Motor neuron (in vitro differentiated cells): ENCODE results near the gene MMUT. TPM values are rescaled to one million over a fixed set of nuclear protein-coding genes. Genes with fewer than 3 reads are reported as not detected.
A peak's percentile ranks its signal among the peaks of the same experiment; 100 is the strongest.

ENCODE experiments used
- ATAC-seq, 8 experiments: fragments of 200-7000 bp; cut with Tn5 transposase; replicated peaks in 6 of 8; 2 replicates each; pipeline ENCODE4 v1.8.0; 2021; ENCODE audit warnings: mild to moderate bottlenecking in 8 of 8, moderate library complexity in 8 of 8
- H3K27ac ChIP-seq, 2 donors: fragments of 250-450 bp; sonication (Bioruptor Pico); 2 replicates each; pipeline ENCODE4 v1.9.0; 2021; ENCODE audit warnings: antibody characterized with exemption in 2 of 2, mild to moderate bottlenecking in 2 of 2, moderate library complexity in 1 of 2
- H3K4me1 ChIP-seq, 2 donors: fragments of 250-450 bp; sonication (Bioruptor Pico); replicated peaks in 1 of 2; 2 replicates each; pipeline ENCODE4 v1.6.1; 2021; ENCODE audit warnings: antibody characterized with exemption in 2 of 2, mild to moderate bottlenecking in 2 of 2, moderate library complexity in 1 of 2
- H3K4me3 ChIP-seq, 5 donors: fragments of 250-450 bp; sonication (Bioruptor Pico); 2 replicates each; pipeline ENCODE4 v1.9.0; 2021; ENCODE audit warnings: antibody characterized with exemption in 5 of 5, mild to moderate bottlenecking in 5 of 5, moderate library complexity in 4 of 5
- WGBS, 10 experiments: fragments of 450-650 bp; shearing (Covaris generic); methylation state at CpG; one replicate each; pipeline ENCODE4 v1.0.0; 2022; 5-methylcytosine and 5-hydroxymethylcytosine counted together
- in situ Hi-C, 9 experiments: fragments of 400-800 bp; cut with MboI; loops; one replicate each; pipeline ENCODE4 v1.15.0; 2021; ENCODE audit warnings: low sequenced_read_pairs in 9 of 9, low pct_unique_long_range_greater_than_20kb in 2 of 9; ENCODE audit not compliant: unreplicated experiment in 9 of 9
- total RNA-seq, 8 experiments: library from RNA; unstranded; fragments of 300-600 nt; gene quantifications; 2 replicates each; pipeline versions ENCODE4 v1.2.3 to v1.2.4, GENCODE V29; 2022

MMUT gene
- total RNA-seq, 8 experiments from 2014 or later: 9.3 to 31.2 (median 18.8) TPM

DNA sequence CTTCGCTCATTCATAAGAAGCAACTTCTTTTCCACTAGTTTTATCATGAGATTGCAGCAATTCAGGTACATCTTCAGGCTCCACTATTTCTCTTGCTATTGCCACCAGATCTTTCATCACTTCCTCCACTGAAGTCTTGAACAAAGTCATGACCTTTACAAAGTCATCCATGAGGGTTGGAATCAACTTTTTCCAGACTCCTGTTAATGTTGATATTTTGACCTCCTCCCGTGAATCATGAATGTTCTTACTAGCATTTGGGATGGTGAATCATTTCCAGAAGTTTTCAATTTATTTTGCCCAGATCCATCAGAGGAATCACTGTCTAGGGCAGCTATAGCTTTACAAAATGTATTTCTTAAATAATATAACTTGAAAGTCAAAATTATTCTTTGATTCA, 1.6 kb upstream of the MMUT start:
- Histone ChIP-seq H3K4me1 (peaks cover 9 to 10% of the 10 kb centered on the region in 2 donors), H3K27ac (no peak overlapping the region), H3K4me3 (no peak overlapping the region)
- in situ Hi-C loops: no loop called here
- WGBS, 10 experiments: 0 to 100% (median 89%) methylated on average over 1 to 2 of the region's 2 CpGs; no CpG with 5 or more reads in 1 of the 10 experiments
- no peak for ATAC-seq

DNA sequence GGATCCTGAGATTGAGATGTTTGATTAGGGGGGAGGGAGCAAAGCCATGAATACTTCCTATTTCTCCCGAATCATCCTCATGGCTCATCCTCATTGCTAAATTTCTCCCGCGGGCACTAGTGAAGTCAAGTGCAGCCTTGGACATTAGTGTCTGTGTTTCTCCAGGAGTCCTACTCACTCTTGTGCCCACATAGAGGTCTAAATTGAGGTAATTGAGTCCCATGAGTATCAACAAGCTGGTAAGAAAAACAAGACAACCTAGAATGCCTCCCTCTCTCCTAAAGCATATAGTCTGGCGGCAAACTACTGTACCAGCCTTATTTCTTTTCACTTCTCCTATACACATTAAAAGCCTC, 537 bp upstream of the MMUT start:
- peaks cover 9 to 10% of the 10 kb centered on the region in 2 donors for H3K4me1 ChIP-seq
- WGBS, 10 experiments: 0% methylated on average over 1 to 4 of the region's 4 CpGs; no CpG with 5 or more reads in 4 of the 10 experiments
- peak overlapping the region; percentile 54 to 81 (median 62) for H3K4me3 ChIP-seq
- ATAC-seq: peak in 3 of 8 experiments; percentile 4 to 9 (median 5)
- H3K27ac ChIP-seq: no peak overlapping the region
- in situ Hi-C loops: no loop called here

DNA sequence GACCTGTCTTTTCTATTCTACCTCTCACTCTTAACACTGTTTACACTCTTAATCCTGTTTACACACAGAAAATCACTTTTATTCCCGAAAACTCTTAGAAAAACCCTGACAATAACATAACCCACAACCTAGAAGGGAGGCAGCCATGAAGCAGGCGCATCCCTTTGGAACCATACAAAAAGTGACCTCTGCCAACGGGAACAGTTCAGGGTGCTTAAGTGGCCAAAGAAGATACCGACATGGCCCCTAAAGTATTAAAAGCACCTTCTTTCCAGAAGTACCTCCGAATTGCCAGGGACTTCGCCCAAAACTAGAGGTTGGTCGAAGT, 490 bp downstream of the MMUT start:
- in situ Hi-C loops: no loop called here
- Histone ChIP-seq H3K4me1 (peaks cover 9 to 10% of the 10 kb centered on the region in 2 donors), H3K27ac (peak overlapping the region; percentile 68 to 87), H3K4me3 (peak overlapping the region; percentile 54 to 81 (median 62))
- peak; percentile 15 to 42 (median 34) for ATAC-seq
- WGBS, 10 experiments: 0 to 20% (median 0%) methylated on average over 1 to 7 of the region's 7 CpGs; no CpG with 5 or more reads in 1 of the 10 experiments

DNA sequence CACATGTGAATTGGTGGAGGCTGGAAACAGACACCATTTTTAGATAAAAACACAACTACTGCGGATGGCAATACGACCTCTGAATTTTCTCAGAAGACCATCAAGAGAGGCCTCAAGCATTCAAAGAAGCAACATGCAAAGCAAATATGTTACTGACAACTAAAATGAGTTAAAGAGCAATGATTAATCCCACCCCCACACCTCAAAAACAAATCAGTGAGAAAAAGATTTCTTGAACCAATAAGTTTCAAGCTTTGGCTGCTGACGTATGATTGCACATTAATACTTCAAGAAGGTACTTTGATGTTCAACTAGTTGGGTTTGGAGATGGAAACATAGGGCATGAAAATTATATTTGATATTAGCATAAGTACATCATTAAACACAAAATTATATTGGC, 982 bp downstream of the MMUT start:
- Histone ChIP-seq H3K4me3 (peak overlapping the region; percentile 54 to 81 (median 62)), H3K4me1 (peaks cover 9 to 10% of the 10 kb centered on the region in 2 donors), H3K27ac (peak overlapping the region in 1 of 2 donors; percentile 68)
- ATAC-seq: no peak
- in situ Hi-C loops: no loop called here
- 0 to 88% (median 62%) methylated on average over 1 to 3 of the region's 3 CpGs; no CpG with 5 or more reads in 2 of the 10 experiments for WGBS, 10 experiments

DNA sequence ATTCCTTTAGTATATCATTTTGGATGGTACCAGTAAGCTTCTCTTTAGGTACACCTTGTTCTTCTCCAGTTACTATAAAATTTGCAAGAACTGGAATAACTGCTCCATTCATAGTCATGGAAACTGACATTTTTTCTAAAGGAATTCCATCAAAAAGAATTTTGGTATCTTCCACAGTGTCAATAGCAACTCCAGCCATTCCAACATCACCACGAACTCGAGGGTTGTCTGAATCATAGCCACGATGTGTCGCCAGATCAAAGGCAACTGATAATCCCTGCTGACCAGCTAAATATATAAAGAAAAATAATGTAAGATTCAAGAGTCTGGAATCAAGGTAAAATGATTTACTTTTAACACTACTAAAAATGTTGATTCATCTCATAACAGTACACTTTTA, 5.3 kb downstream of the MMUT start:
- peaks cover 9 to 10% of the 10 kb centered on the region in 2 donors for H3K4me1 ChIP-seq
- in situ Hi-C loops: no loop called here
- no peak for ATAC-seq
- WGBS, 10 experiments: 73 to 97% (median 80%) methylated on average over 1 to 4 of the region's 4 CpGs; no CpG with 5 or more reads in 1 of the 10 experiments
- no peak overlapping the region for H3K27ac ChIP-seq
- H3K4me3 ChIP-seq: no peak overlapping the region

DNA sequence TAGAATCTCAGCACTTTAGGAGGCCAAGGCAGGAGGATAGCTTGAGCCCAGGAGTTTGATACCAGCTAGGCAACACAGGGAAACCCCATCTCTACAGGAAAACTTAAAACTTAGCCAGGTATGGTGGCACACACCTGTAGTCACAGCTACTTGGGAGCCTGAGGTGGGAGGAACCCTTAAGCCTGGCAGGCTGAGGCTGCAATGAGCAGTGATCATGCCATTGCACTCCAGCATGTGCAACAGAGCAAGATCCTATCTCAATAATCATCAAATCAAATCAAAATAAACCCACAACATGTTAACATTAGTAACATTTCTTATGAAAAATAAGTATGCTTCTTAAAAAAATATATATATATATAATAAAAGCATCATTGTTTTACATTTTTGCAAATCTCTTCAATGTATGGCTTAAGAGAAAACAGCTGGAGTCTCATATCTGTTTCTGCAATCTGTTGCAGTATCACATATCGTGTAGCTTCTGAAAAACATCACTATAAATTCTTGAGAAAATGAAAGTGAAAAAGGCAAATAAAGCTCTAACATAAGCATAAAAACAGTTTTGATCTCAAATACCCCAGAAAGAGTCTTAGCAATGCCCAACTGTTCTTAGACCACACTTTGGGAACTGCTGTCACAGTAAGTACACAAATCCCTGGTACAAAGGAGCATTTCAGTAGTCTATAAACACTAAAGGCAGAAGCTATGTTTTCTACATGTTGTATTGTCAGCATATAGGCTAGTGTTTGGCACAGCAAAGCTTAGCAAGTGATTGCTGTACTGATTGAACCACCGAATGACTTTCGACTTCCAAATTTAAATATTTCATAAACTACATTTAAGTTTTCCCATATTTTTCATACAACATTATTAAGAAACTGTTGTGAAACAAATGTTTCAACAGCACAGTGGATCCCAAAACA, 8.0 kb downstream of the MMUT start:
- no peak overlapping the region for H3K27ac ChIP-seq
- H3K4me1 ChIP-seq: no peaks in the 10 kb centered on the region
- H3K4me3 ChIP-seq: no peak overlapping the region
- in situ Hi-C loops: no loop called here
- ATAC-seq: no peak
- 89 to 100% (median 98%) methylated on average over 1 to 3 of the region's 3 CpGs for WGBS, 10 experiments

DNA sequence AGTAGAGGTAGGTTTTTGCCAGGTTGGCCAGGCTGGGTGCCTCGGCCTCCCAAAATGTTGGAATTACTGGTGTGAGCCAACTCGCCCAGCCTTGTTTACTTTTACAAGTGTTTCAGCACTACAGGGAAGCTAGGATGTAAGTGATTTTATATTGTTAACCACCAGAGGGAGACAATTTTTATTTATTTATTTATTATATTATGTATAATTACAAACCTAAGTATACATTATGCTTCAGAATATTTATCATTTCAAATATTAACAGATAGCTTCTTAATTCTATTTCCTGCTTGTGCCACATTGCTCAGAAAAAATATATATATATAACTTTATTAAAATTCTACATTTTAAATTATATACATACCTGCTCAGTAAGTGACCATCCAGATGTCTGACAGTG, 9.8 kb downstream of the MMUT start:
- in situ Hi-C loops: no loop called here
- ATAC-seq: peak in 1 of 8 experiments; percentile 35
- H3K27ac ChIP-seq: no peak overlapping the region
- H3K4me3 ChIP-seq: no peak overlapping the region
- no peaks in the 10 kb centered on the region for H3K4me1 ChIP-seq
- WGBS, 10 experiments: 58 to 100% (median 83%) methylated on average over 1 to 2 of the region's 2 CpGs

- whole genome bisulfite sequencing, 10 experiments: 71 to 100% (median 90%) methylated on average over 1 of the region's 1 CpG; no CpG with 5 or more reads in 3 of the 10 experiments
Measured at GRCh38 chr6:49430866-49431265, 32.2 kb downstream of the MMUT start.

GRCh38 chr6:49430187-49430586, 32.9 kb downstream of the MMUT start:
- H3K27ac ChIP-seq: no peak overlapping the region
- in situ Hi-C loops: no loop called here
- no peaks in the 10 kb centered on the region for H3K4me1 ChIP-seq
- ATAC-seq: no peak
- H3K4me3 ChIP-seq: no peak overlapping the region
- 56 to 100% (median 74%) methylated on average over 1 to 2 of the region's 2 CpGs; no CpG with 5 or more reads in 2 of the 10 experiments for WGBS, 10 experiments

More at GRCh38 chr6:49430866-49431265, 32.2 kb downstream of the MMUT start:
- H3K4me1 ChIP-seq: no peaks in the 10 kb centered on the region
- ATAC-seq: no peak
- H3K4me3 ChIP-seq: no peak overlapping the region
- in situ Hi-C loops: no loop called here
- no peak overlapping the region for H3K27ac ChIP-seq

- no peak overlapping the region for H3K27ac ChIP-seq
- whole genome bisulfite sequencing, 10 experiments: 15 to 63% (median 33%) methylated on average over 1 of the region's 1 CpG; no CpG with 5 or more reads in 1 of the 10 experiments
- no peaks in the 10 kb centered on the region for H3K4me1 ChIP-seq
- no peak for ATAC-seq
- in situ Hi-C loops: loop anchor here in 6 of 9 experiments (25.0 kb wide), 6 partner anchors 88 to 1787 kb away; partner anchors contain the start of gene OPN5 (in 6 of the 6)
- no peak overlapping the region for H3K4me3 ChIP-seq
Measured at GRCh38 chr6:49423817-49424216, 39.2 kb downstream of the MMUT start.

GRCh38 chr6:49416195-49416594, 46.9 kb downstream of the MMUT start:
- in situ Hi-C loops: loop anchor here in 6 of 9 experiments (25.0 kb wide), 6 partner anchors 96 to 1779 kb away; partner anchors contain the start of gene OPN5 (in 6 of the 6)
- 35 to 94% (median 77%) methylated on average over 1 to 4 of the region's 4 CpGs for WGBS, 10 experiments
- no peaks in the 10 kb centered on the region for H3K4me1 ChIP-seq
- H3K4me3 ChIP-seq: no peak overlapping the region
- no peak for ATAC-seq
- H3K27ac ChIP-seq: no peak overlapping the region

- no peaks in the 10 kb centered on the region for H3K4me1 ChIP-seq
- in situ Hi-C loops: loop anchor here in 6 of 9 experiments (25.0 kb wide), 6 partner anchors 97 to 1778 kb away; partner anchors contain the start of gene OPN5 (in 6 of the 6)
- no peak overlapping the region for H3K4me3 ChIP-seq
- no peak for ATAC-seq
- H3K27ac ChIP-seq: no peak overlapping the region
- WGBS, 10 experiments: 10 to 86% (median 60%) methylated on average over 1 of the region's 1 CpG; no CpG with 5 or more reads in 1 of the 10 experiments
Measured at GRCh38 chr6:49415358-49415757, 47.7 kb downstream of the MMUT start.

DNA sequence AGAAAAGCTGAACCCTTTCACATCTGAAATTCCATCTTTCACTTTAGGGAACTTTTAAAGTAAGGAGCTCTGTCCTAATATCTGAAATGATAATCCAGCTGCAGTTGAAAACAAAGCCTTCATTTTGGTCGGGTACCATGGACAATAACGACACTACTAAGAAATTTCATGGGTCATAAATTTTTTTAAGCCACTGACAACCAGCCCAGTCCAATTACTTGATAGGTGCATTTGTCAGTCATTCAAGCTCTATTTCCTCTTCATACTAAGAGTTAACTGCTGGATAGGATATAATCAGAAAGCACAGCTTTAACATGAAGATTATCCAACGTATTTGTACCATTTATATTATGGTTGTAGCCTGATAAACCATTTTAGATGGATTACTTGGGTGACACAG, 52.5 kb downstream of the MMUT start:
- ATAC-seq: no peak
- H3K4me3 ChIP-seq: no peak overlapping the region
- in situ Hi-C loops: loop anchor here in 6 of 9 experiments (25.0 kb wide), 6 partner anchors 102 to 1773 kb away; partner anchors contain the start of gene OPN5 (in 6 of the 6)
- no peak overlapping the region for H3K27ac ChIP-seq
- H3K4me1 ChIP-seq: peaks cover 0 to 6% of the 10 kb centered on the region in 2 donors
- WGBS, 10 experiments: 14 to 100% (median 78%) methylated on average over 1 to 3 of the region's 3 CpGs
